ENCODE results near the gene MED17.

Gene MED17

GRCh38 chr11:93849751-93850593 lies 65.9 kb downstream of the MED17 start:
- 40 to 61% methylated on average over 20 to 54 of the region's 67 CpGs for WGBS, 2 experiments (ENCODE audit: insufficient coverage in 2 of 2)
- H3K9me3 ChIP-seq (ENCODE audit: control insufficient read depth, low read length), result no peaks in the 10 kb centered on the region
- no peaks in the 10 kb centered on the region for H3K4me1 ChIP-seq (ENCODE audit: control insufficient read depth, insufficient read depth, low read length, poor library complexity, severe bottlenecking)
- H3K27ac ChIP-seq (ENCODE audit: low read depth, low read length, severe bottlenecking), result no peak overlapping the region
- no peaks in the 10 kb centered on the region for H3K36me3 ChIP-seq (ENCODE audit: control insufficient read depth, insufficient read depth, low read length)
- H3K4me3 ChIP-seq (ENCODE audit: extremely low read depth, insufficient read depth, low read length, poor library complexity, severe bottlenecking), result peak overlapping the region; percentile 23

GRCh38 chr11:93850594-93851018 lies 66.5 kb downstream of the MED17 start, which contains the start of gene VSTM5:
TSS of gene VSTM5 (minus strand) at chr11:93850618. CDS start at chr11:93850502, 116 bp downstream.
- no peak within 1 kb of the TSS for H3K27ac ChIP-seq (ENCODE audit: low read depth, low read length, severe bottlenecking)
- H3K4me1 ChIP-seq (ENCODE audit: control insufficient read depth, insufficient read depth, low read length, poor library complexity, severe bottlenecking), result no peaks in the 10 kb centered on the region
- H3K36me3 ChIP-seq (ENCODE audit: control insufficient read depth, insufficient read depth, low read length), result no peaks in the 10 kb centered on the region
- H3K9me3 ChIP-seq (ENCODE audit: control insufficient read depth, low read length), result no peaks in the 10 kb centered on the region
- WGBS, 2 experiments (ENCODE audit: insufficient coverage in 2 of 2), result 85 to 86% methylated on average over 1 to 2 of the region's 6 CpGs
- H3K4me3 ChIP-seq (ENCODE audit: extremely low read depth, insufficient read depth, low read length, poor library complexity, severe bottlenecking), result peak within 1 kb of the TSS; percentile 23

- Histone ChIP-seq H3K27ac (ENCODE audit: low read depth, low read length, severe bottlenecking) (no peak overlapping the region), H3K9me3 (ENCODE audit: control insufficient read depth, low read length) (no peaks in the 10 kb centered on the region), H3K4me3 (ENCODE audit: extremely low read depth, insufficient read depth, low read length, poor library complexity, severe bottlenecking) (no peak overlapping the region), H3K4me1 (ENCODE audit: control insufficient read depth, insufficient read depth, low read length, poor library complexity, severe bottlenecking) (no peaks in the 10 kb centered on the region), H3K36me3 (ENCODE audit: control insufficient read depth, insufficient read depth, low read length) (no peaks in the 10 kb centered on the region)
- WGBS, 2 experiments (ENCODE audit: insufficient coverage in 2 of 2), result 92 to 94% methylated on average over 5 of the region's 5 CpGs
Observed at GRCh38 chr11:93852242-93852641, 68.2 kb downstream of the MED17 start.

GRCh38 chr11:93857413-93858120 lies 73.5 kb downstream of the MED17 start:
- Histone ChIP-seq H3K9me3 (ENCODE audit: control insufficient read depth, low read length) (no peaks in the 10 kb centered on the region), H3K27ac (ENCODE audit: low read depth, low read length, severe bottlenecking) (no peak overlapping the region), H3K4me3 (ENCODE audit: extremely low read depth, insufficient read depth, low read length, poor library complexity, severe bottlenecking) (no peak overlapping the region), H3K36me3 (ENCODE audit: control insufficient read depth, insufficient read depth, low read length) (no peaks in the 10 kb centered on the region), H3K4me1 (ENCODE audit: control insufficient read depth, insufficient read depth, low read length, poor library complexity, severe bottlenecking) (no peaks in the 10 kb centered on the region)
- 83 to 100% methylated on average over 1 to 2 of the region's 3 CpGs for WGBS, 2 experiments (ENCODE audit: insufficient coverage in 2 of 2)

GRCh38 chr11:93858121-93858775 lies 74.2 kb downstream of the MED17 start:
- no peaks in the 10 kb centered on the region for H3K9me3 ChIP-seq (ENCODE audit: control insufficient read depth, low read length)
- no peak overlapping the region for H3K27ac ChIP-seq (ENCODE audit: low read depth, low read length, severe bottlenecking)
- no peak overlapping the region for H3K4me3 ChIP-seq (ENCODE audit: extremely low read depth, insufficient read depth, low read length, poor library complexity, severe bottlenecking)
- 75 to 87% methylated on average over 3 of the region's 3 CpGs for WGBS, 2 experiments (ENCODE audit: insufficient coverage in 2 of 2)
- no peaks in the 10 kb centered on the region for H3K36me3 ChIP-seq (ENCODE audit: control insufficient read depth, insufficient read depth, low read length)
- H3K4me1 ChIP-seq (ENCODE audit: control insufficient read depth, insufficient read depth, low read length, poor library complexity, severe bottlenecking), result no peaks in the 10 kb centered on the region

- no peak overlapping the region for H3K27ac ChIP-seq (ENCODE audit: low read depth, low read length, severe bottlenecking)
- no peaks in the 10 kb centered on the region for H3K4me1 ChIP-seq (ENCODE audit: control insufficient read depth, insufficient read depth, low read length, poor library complexity, severe bottlenecking)
- H3K4me3 ChIP-seq (ENCODE audit: extremely low read depth, insufficient read depth, low read length, poor library complexity, severe bottlenecking), result no peak overlapping the region
- WGBS, 2 experiments (ENCODE audit: insufficient coverage in 2 of 2), result 89% methylated on average over 3 of the region's 4 CpGs
- no peaks in the 10 kb centered on the region for H3K36me3 ChIP-seq (ENCODE audit: control insufficient read depth, insufficient read depth, low read length)
- no peaks in the 10 kb centered on the region for H3K9me3 ChIP-seq (ENCODE audit: control insufficient read depth, low read length)
Observed at GRCh38 chr11:93861808-93862207, 77.7 kb downstream of the MED17 start.
